IMR-90 (cell line): ENCODE data around the gene PTRH2. TPM values are rescaled to one million over a fixed set of nuclear protein-coding genes. Genes with fewer than 3 reads are reported as not detected.
A peak's percentile ranks its signal among the peaks of the same experiment; 100 is the strongest.

ENCODE experiments used
- ATAC-seq: fragments of 200-7000 bp; cut with Tn5 transposase; 2 replicates; pipeline ENCODE4 v1.9.1; 2020; ENCODE audit warnings: low read depth, mild to moderate bottlenecking, moderate library complexity
- BruUV-seq: library from RNA; stranded (reverse); fragments of 400-500 nt; replicated peaks from 2 replicates; lab custom pipeline; 2021; lab: Mats Ljungman, UMichigan
- CTCF ChIA-PET: fragments of 300-600 bp; formaldehyde crosslinking; extraction: SDS; loops from one replicate; lab custom pipeline; 2021; ENCODE audit warnings: antibody characterized with exemption; lab: Yijun Ruan, JAX
- POLR2A ChIA-PET: fragments of 300-600 bp; sonication (Branson Sonifier 250); formaldehyde crosslinking; loops from one replicate; lab custom pipeline; 2022; ENCODE audit warnings: antibody characterized with exemption; ENCODE audit not compliant: unreplicated experiment; lab: Charles Lee
- DNase-seq: peaks from one replicate; pipeline ENCODE4 v3.0.0; 2013
- H2AFZ ChIP-seq: replicated peaks from 2 replicates; pipeline ENCODE3; 2013; ENCODE audit warnings: low read length, mild to moderate bottlenecking; ENCODE audit not compliant: poor library complexity
- H2AK5ac ChIP-seq: 2 replicates; pipeline ENCODE4 v1.6.1; 2013; ENCODE audit warnings: low read depth, low read length, inconsistent platforms
- H2AK9ac ChIP-seq: replicated peaks from 2 replicates; pipeline ENCODE3; 2013; ENCODE audit warnings: mild to moderate bottlenecking, low read depth, low read length, moderate library complexity; ENCODE audit not compliant: poor library complexity
- H2BK120ac ChIP-seq: 2 replicates; pipeline ENCODE4 v1.6.1; 2013; ENCODE audit warnings: low read depth, low read length, inconsistent platforms
- H2BK15ac ChIP-seq: 3 replicates; pipeline ENCODE4 v1.6.1; 2013; ENCODE audit warnings: low read depth, low read length, inconsistent platforms
- H2BK20ac ChIP-seq: 2 replicates; pipeline ENCODE4 v1.6.1; 2013; ENCODE audit warnings: low read depth, mild to moderate bottlenecking, inconsistent platforms, low read length, moderate library complexity
- H2BK5ac ChIP-seq: 2 replicates; pipeline ENCODE4 v1.6.1; 2013; ENCODE audit warnings: mild to moderate bottlenecking, low read depth, low read length, inconsistent platforms; ENCODE audit not compliant: poor library complexity, severe bottlenecking
- H3K14ac ChIP-seq: replicated peaks from 2 replicates; pipeline ENCODE4 v1.6.1; 2013; ENCODE audit warnings: low read depth, low read length, inconsistent platforms
- H3K18ac ChIP-seq: 2 replicates; pipeline ENCODE4 v1.6.1; 2013; ENCODE audit warnings: low read depth, low read length, control low read depth
- H3K23ac ChIP-seq: 2 replicates; pipeline ENCODE4 v1.6.1; 2013; ENCODE audit warnings: low read depth, low read length, inconsistent platforms
- H3K27ac ChIP-seq: 2 replicates; pipeline ENCODE4 v1.5.1; 2013; ENCODE audit warnings: mild to moderate bottlenecking, control low read depth, low read length; ENCODE audit not compliant: insufficient read depth
- H3K27me3 ChIP-seq: 2 replicates; pipeline ENCODE4 v1.6.1; 2013; ENCODE audit warnings: low read length; ENCODE audit not compliant: control insufficient read depth, insufficient read depth
- H3K36me3 ChIP-seq: 2 replicates; pipeline ENCODE4 v1.6.1; 2013; ENCODE audit warnings: low read length, mixed read lengths; ENCODE audit not compliant: control insufficient read depth, insufficient read depth
- H3K4ac ChIP-seq: 2 replicates; pipeline ENCODE4 v1.6.1; 2013; ENCODE audit warnings: low read depth, low read length, inconsistent platforms
- H3K4me1 ChIP-seq: 2 replicates; pipeline ENCODE4 v1.6.1; 2013; ENCODE audit warnings: low read length, mixed read lengths; ENCODE audit not compliant: control insufficient read depth, insufficient read depth
- H3K4me2 ChIP-seq: 2 replicates; pipeline ENCODE4 v1.6.1; 2013; ENCODE audit warnings: low read depth, mild to moderate bottlenecking, control low read depth, low read length, moderate library complexity
- H3K4me3 ChIP-seq: 2 replicates; pipeline ENCODE4 v1.5.1; 2013; ENCODE audit warnings: low read depth, mild to moderate bottlenecking, control low read depth, low read length, moderate library complexity; ENCODE audit not compliant: insufficient read depth
- H3K56ac ChIP-seq: 2 replicates; pipeline ENCODE4 v1.6.1; 2013; ENCODE audit warnings: low read length, inconsistent platforms; ENCODE audit not compliant: insufficient read depth; ENCODE audit errors: extremely low read depth
- H3K79me1 ChIP-seq, 2 experiments: 2 replicates each; pipeline ENCODE4 v1.6.1; 2013; ENCODE audit warnings: low read length in 2 of 2, inconsistent platforms in 1 of 2, low read depth in 1 of 2
- H3K9ac ChIP-seq: 2 replicates; pipeline ENCODE4 v1.6.1; 2013; ENCODE audit warnings: low read depth, low read length, control low read depth
- H3K9me1 ChIP-seq: 2 replicates; pipeline ENCODE4 v1.6.1; 2013; ENCODE audit warnings: low read length, inconsistent platforms; ENCODE audit not compliant: insufficient read depth
- H3K9me3 ChIP-seq: 2 replicates; pipeline ENCODE4 v1.6.1; 2013; ENCODE audit warnings: low read length; ENCODE audit not compliant: control insufficient read depth, insufficient read depth
- H4K20me1 ChIP-seq: 2 replicates; pipeline ENCODE4 v1.6.1; 2013; ENCODE audit warnings: low read length, inconsistent platforms; ENCODE audit not compliant: insufficient read depth
- H4K5ac ChIP-seq: 2 replicates; pipeline ENCODE4 v1.6.1; 2013; ENCODE audit warnings: mild to moderate bottlenecking, low read depth, low read length, control low read depth
- H4K8ac ChIP-seq, 2 experiments: 2 replicates each; pipeline ENCODE4 v1.6.1; 2013; ENCODE audit warnings: low read depth in 2 of 2, low read length in 2 of 2, control low read depth in 1 of 2, inconsistent platforms in 1 of 2
- H4K91ac ChIP-seq: 2 replicates; pipeline ENCODE4 v1.6.1; 2013; ENCODE audit warnings: low read depth, low read length, inconsistent platforms; ENCODE audit not compliant: insufficient read depth
- BHLHE40 ChIP-seq: fragments of 150-350 bp; IDR thresholded peaks from 2 replicates; pipeline ENCODE4 v1.6.1; 2016; ENCODE audit warnings: mild to moderate bottlenecking, low read depth, low read length
- CHD1 ChIP-seq: IDR thresholded peaks from 2 replicates; pipeline ENCODE4 v1.6.1; 2012; ENCODE audit warnings: low read depth, low read length, improper control_type of control experiment
- CTCF ChIP-seq: conservative IDR thresholded peaks from 2 replicates; pipeline ENCODE4 v1.5.1; 2012; ENCODE audit warnings: mild to moderate bottlenecking, low read depth, low read length, improper control_type of control experiment
- ELK1 ChIP-seq: fragments of 150-350 bp; IDR thresholded peaks from 2 replicates; pipeline ENCODE4 v1.6.1; 2016; ENCODE audit warnings: low read depth, mild to moderate bottlenecking, low read length, moderate library complexity, borderline replicate concordance
- FOS ChIP-seq: fragments of 150-350 bp; IDR thresholded peaks from 2 replicates; pipeline ENCODE4 v1.6.1; 2016; ENCODE audit warnings: low read depth, low read length
- MAZ ChIP-seq: IDR thresholded peaks from 2 replicates; pipeline ENCODE4 v1.6.1; 2012; ENCODE audit warnings: low read depth, mild to moderate bottlenecking, low read length, improper control_type of control experiment, moderate library complexity, borderline replicate concordance
- NFE2L2 ChIP-seq: fragments of 150-350 bp; IDR thresholded peaks from 2 replicates; pipeline ENCODE4 v1.6.1; 2016; ENCODE audit warnings: low read depth, mild to moderate bottlenecking, low read length
- POLR2A ChIP-seq: IDR thresholded peaks from 2 replicates; pipeline ENCODE4 v1.6.1; 2012; ENCODE audit warnings: mild to moderate bottlenecking, low read depth, low read length
- RAD21 ChIP-seq: IDR thresholded peaks from 2 replicates; pipeline ENCODE4 v1.6.1; 2012; ENCODE audit warnings: low read length, improper control_type of control experiment
- RCOR1 ChIP-seq: IDR thresholded peaks from 2 replicates; pipeline ENCODE4 v1.6.1; 2012; ENCODE audit warnings: mild to moderate bottlenecking, low read length, improper control_type of control experiment; ENCODE audit not compliant: insufficient replicate concordance
- SMC3 ChIP-seq: fragments of 150-350 bp; IDR thresholded peaks from 2 replicates; pipeline ENCODE4 v1.6.1; 2016; ENCODE audit warnings: low read depth, mild to moderate bottlenecking, antibody characterized with exemption, low read length, moderate library complexity
- WGBS, 2 experiments: methylation state at CpG; one replicate each; pipeline versions ENCODE4 v1.1.5 to v1.1.7; 2013; ENCODE audit warnings: missing lambda C conversion rate in 2 of 2; ENCODE audit not compliant: insufficient read length in 1 of 2; ENCODE audit errors: extremely low coverage in 2 of 2; 5-methylcytosine and 5-hydroxymethylcytosine counted together
- dilution Hi-C: fragments of 300-500 bp; cut with HindIII; formaldehyde crosslinking; loops from one replicate; pipeline ENCODE4 v1.14.3; 2018; ENCODE audit warnings: low sequenced_read_pairs; ENCODE audit not compliant: unreplicated experiment
- in situ Hi-C: fragments of 300-500 bp; cut with MboI; formaldehyde crosslinking; loops from 3 replicates; pipeline ENCODE4 v1.14.3; 2019; ENCODE audit warnings: low sequenced_read_pairs, inconsistent platforms, mixed read lengths
- intact Hi-C: fragments of 100-400 bp; cut with micrococcal nuclease; formaldehyde crosslinking; loops from 2 replicates; pipeline ENCODE4 v1.10.0; 2022
- polyA plus RNA-seq, 3 experiments: library from polyadenylated mRNA; depleted of rRNA; stranded (reverse); fragments of >200 nt; gene quantifications; 2 replicates each; pipeline ENCODE4 v1.2.3, GENCODE V29; 2012; ENCODE audit warnings: low replicate concordance in 1 of 3
- total RNA-seq: library from RNA; depleted of rRNA; stranded (reverse); fragments of >200 nt; gene quantifications from 2 replicates; pipeline ENCODE4 v1.2.3, GENCODE V29; 2012
- TF ChIP-seq, protein P1 (sequence below): fragments of 150-350 bp; IDR thresholded peaks from 2 replicates; pipeline ENCODE4 v1.6.1; 2017; ENCODE audit warnings: mild to moderate bottlenecking, antibody characterized with exemption, low read length, low read depth

PTRH2 gene
- total and polyA plus RNA-seq, 2 of the 4 experiments (the other 2 are of a cell fraction): 24.9 to 49.7 TPM

DNA sequence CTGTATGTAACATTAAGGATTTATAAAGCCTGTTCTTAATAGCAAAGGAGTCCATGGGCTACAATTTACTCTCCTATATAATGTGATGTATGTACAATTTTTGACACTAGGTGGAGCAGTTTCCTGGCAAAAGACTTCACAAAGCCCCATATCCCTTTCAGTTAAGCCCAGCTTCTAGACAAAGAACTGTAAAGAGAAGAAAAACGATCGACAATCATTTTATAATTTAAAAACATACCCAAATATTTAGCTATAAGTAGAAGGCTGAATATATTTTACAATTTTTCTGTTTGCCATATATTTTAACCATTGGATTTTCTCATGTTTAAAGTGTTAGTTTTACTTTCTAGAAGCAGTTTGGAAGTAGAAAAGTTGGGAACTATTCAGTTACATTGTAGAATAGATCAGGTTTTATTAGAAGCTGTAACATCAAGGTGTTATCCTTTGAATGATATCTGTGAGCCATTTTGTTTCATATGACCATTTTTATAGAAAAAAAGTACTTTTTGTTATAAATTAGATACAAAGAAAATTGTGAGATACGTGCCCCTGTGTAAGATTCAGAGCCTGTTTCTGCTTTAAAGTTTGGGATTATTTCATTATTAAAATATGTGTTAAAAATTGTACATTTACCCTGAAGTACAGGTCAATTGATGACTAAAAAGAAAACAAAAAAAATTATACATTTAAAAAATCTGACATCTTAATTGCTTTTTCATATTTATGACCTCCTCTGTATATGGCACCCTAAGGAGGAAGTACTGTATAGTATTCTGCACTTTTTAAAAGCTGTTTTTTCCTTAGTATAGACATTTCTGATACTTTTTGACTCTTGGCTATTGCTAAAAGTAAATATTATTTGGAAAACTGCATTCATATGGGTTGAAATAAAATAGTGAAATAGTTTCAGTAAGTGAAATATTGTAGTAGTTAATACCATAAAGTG is 46.6 kb upstream of the PTRH2 start:
- Histone ChIP-seq H3K4me3 (no peak overlapping the region), H2AK5ac (no peak overlapping the region), H3K27ac (peak overlapping the region; percentile 78; the same call in 1 of the 2 replicates), H2AFZ (no peak overlapping the region), H4K20me1 (no peaks in the 10 kb centered on the region), H3K4me2 (peak overlapping the region; percentile 42), H4K91ac (no peak overlapping the region; the same call in 1 of the 2 replicates), H3K23ac (no peak overlapping the region; the same call in 1 of the 2 replicates), H3K9me3 (no peaks in the 10 kb centered on the region), H3K9me1 (peaks cover 6% of the 10 kb centered on the region; the same call in 1 of the 2 replicates), H3K14ac (peak overlapping the region; percentile 25; the same call in 1 of the 2 replicates), H3K56ac (peak overlapping the region; percentile 72), H2BK20ac (peak overlapping the region; percentile 44; the same call in 1 of the 2 replicates), H3K36me3 (no peaks in the 10 kb centered on the region), H3K4ac (no peak overlapping the region; the same call in 1 of the 2 replicates), H4K8ac (peak overlapping the region; percentile 39 to 72; a peak in 2 of 4 replicates), H2BK5ac (peak overlapping the region; percentile 93), H4K5ac (peak overlapping the region; percentile 67), H3K18ac (peak overlapping the region; percentile 54), H3K4me1 (peaks cover 14% of the 10 kb centered on the region), H3K9ac (peak overlapping the region; percentile 59; the same call in 1 of the 2 replicates), H2BK120ac (peak overlapping the region; percentile 67), H2AK9ac (no peak overlapping the region), H3K79me1 (peaks cover 7 to 38% of the 10 kb centered on the region in 2 experiments), H2BK15ac (no peak overlapping the region), H3K27me3 (no peaks in the 10 kb centered on the region)
- ATAC-seq (peak; percentile 74), DNase-seq (peak; percentile 93)
- intact Hi-C loops: loop anchor here (1.0 to 2.0 kb wide), 4 partner anchors 33 to 106 kb away; no protein-coding TSS in a partner anchor
- BruUV-seq: TSS peak; percentile 98
- dilution Hi-C loops: no loop called here
- no CpG with 5 or more reads among the region's 3 CpGs for WGBS, 2 experiments
- CTCF ChIA-PET: interaction anchor here (0.6 to 2.5 kb wide), 10 partner anchors 8 to 232 kb away, joined by 3 to 22 read pairs (median 4); no protein-coding TSS in a partner anchor
- POLR2A ChIA-PET: interaction anchor here (0.6 to 4.3 kb wide), 10 partner anchors 32 to 105 kb away, joined by 3 to 87 read pairs (median 4); partner anchors contain the start of genes PTRH2 and VMP1
- in situ Hi-C loops: no loop called here
- TF ChIP-seq SMC3 (peak; percentile 92), NFE2L2 (no peak), MAZ (no peak), POLR2A (peak; percentile 40; the same call in 1 of the 2 replicates), ELK1 (no peak), BHLHE40 (no peak), CHD1 (peak; percentile 94; the same call in 1 of the 2 replicates), RCOR1 (no peak), CTCF (peak; percentile 81), FOS (no peak), RAD21 (peak; percentile 94)
- TF ChIP-seq, protein P1, sequence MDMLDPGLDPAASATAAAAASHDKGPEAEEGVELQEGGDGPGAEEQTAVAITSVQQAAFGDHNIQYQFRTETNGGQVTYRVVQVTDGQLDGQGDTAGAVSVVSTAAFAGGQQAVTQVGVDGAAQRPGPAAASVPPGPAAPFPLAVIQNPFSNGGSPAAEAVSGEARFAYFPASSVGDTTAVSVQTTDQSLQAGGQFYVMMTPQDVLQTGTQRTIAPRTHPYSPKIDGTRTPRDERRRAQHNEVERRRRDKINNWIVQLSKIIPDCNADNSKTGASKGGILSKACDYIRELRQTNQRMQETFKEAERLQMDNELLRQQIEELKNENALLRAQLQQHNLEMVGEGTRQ: no peak
